Ramos (cell line): ENCODE measurements around the gene STN1.
"Not testable (repeated sequence)": the region's sequence is repeated elsewhere in the genome, so short reads cannot be mapped to it uniquely, and the experiment has no call there.

Experiments used
- in situ Hi-C: fragments of 300-500 bp; cut with MboI; formaldehyde crosslinking; loops from one replicate; pipeline ENCODE4 v1.14.3; 2022; ENCODE audit warnings: low sequenced_read_pairs; ENCODE audit not compliant: unreplicated experiment

Gene STN1

GRCh38 chr10:103849212-103849877, 68.6 kb downstream of the STN1 start:
- in situ Hi-C loops, result no loop called here

- in situ Hi-C loops, result no loop called here
These were observed 70.0 kb downstream of the STN1 start for GRCh38 chr10:103847909-103848468.

- in situ Hi-C loops, result no loop called here
These were observed 70.6 kb downstream of the STN1 start for GRCh38 chr10:103847346-103847745.

- in situ Hi-C loops, result no loop called here
These were observed 72.0 kb downstream of the STN1 start for GRCh38 chr10:103845972-103846371.

- in situ Hi-C loops, result not testable (repeated sequence)
These were observed 72.6 kb downstream of the STN1 start for GRCh38 chr10:103845346-103845745.

- in situ Hi-C loops, result no loop called here
These were observed 74.0 kb downstream of the STN1 start for GRCh38 chr10:103843854-103844570.

GRCh38 chr10:103843045-103843444, 74.9 kb downstream of the STN1 start:
- in situ Hi-C loops, result no loop called here

GRCh38 chr10:103842605-103843004, 75.4 kb downstream of the STN1 start:
- in situ Hi-C loops, result no loop called here

- in situ Hi-C loops, result no loop called here
These were observed 76.5 kb downstream of the STN1 start for GRCh38 chr10:103841519-103841918.

- in situ Hi-C loops, result no loop called here
These were observed 77.3 kb downstream of the STN1 start for GRCh38 chr10:103840740-103841070.

- in situ Hi-C loops, result no loop called here
These were observed 77.9 kb downstream of the STN1 start for GRCh38 chr10:103839872-103840739.

- in situ Hi-C loops, result no loop called here
These were observed 78.5 kb downstream of the STN1 start for GRCh38 chr10:103839519-103839871.

GRCh38 chr10:103838862-103839518, 79.0 kb downstream of the STN1 start:
- in situ Hi-C loops, result no loop called here

GRCh38 chr10:103838070-103838395, 80.0 kb downstream of the STN1 start:
- in situ Hi-C loops, result no loop called here

- in situ Hi-C loops, result no loop called here
These were observed 80.5 kb downstream of the STN1 start for GRCh38 chr10:103837370-103838069.

- in situ Hi-C loops, result no loop called here
These were observed 81.1 kb downstream of the STN1 start for GRCh38 chr10:103836861-103837260.

- in situ Hi-C loops, result no loop called here
These were observed 81.7 kb downstream of the STN1 start for GRCh38 chr10:103836273-103836672.

- in situ Hi-C loops, result no loop called here
These were observed 82.6 kb downstream of the STN1 start for GRCh38 chr10:103835096-103836050.
